ENCODE data around the gene UCP2.

The UCP2 gene

GRCh38 chr11:73991471-73992006 lies 8.9 kb upstream of the UCP2 start:
- peak; percentile 47 for DNase-seq

- peak; percentile 15 for DNase-seq
Measured at GRCh38 chr11:73990730-73991129, 8.1 kb upstream of the UCP2 start.

- DNase-seq, result no peak
Measured at GRCh38 chr11:73989156-73989555, 6.5 kb upstream of the UCP2 start.

- DNase-seq, result peak; percentile 20
Measured at GRCh38 chr11:73988227-73988626, 5.6 kb upstream of the UCP2 start.

GRCh38 chr11:73985661-73986060 lies 3.0 kb upstream of the UCP2 start:
- DNase-seq, result peak; percentile 43

GRCh38 chr11:73983741-73984538 lies 1.3 kb upstream of the UCP2 start:
- DNase-seq, result peak; percentile 58

GRCh38 chr11:73982990-73983740 lies 522 bp upstream of the UCP2 start:
- DNase-seq, result peak; percentile 95

GRCh38 chr11:73981051-73981805 lies 1.4 kb downstream of the UCP2 start:
- peak; percentile 61 for DNase-seq

GRCh38 chr11:73980001-73980961 lies 2.4 kb downstream of the UCP2 start:
- peak; percentile 80 for DNase-seq

GRCh38 chr11:73978576-73979086 lies 4.0 kb downstream of the UCP2 start:
- peak; percentile 51 for DNase-seq

- DNase-seq, result peak; percentile 52
Measured at GRCh38 chr11:73977856-73978519, 4.7 kb downstream of the UCP2 start.

- no peak for DNase-seq
Measured at GRCh38 chr11:73976451-73977151, 6.0 kb downstream of the UCP2 start.

- DNase-seq, result no peak
Measured at GRCh38 chr11:73975479-73975757, 7.2 kb downstream of the UCP2 start.

- no peak for DNase-seq
Measured at GRCh38 chr11:73974604-73975478, 7.8 kb downstream of the UCP2 start.

- no peak for DNase-seq
Measured at GRCh38 chr11:73972620-73973449, 9.8 kb downstream of the UCP2 start.

GRCh38 chr11:73972187-73972586 lies 10.5 kb downstream of the UCP2 start:
- peak; percentile 60 for DNase-seq

GRCh38 chr11:73971175-73971719 lies 11.4 kb downstream of the UCP2 start:
- no peak for DNase-seq
